ENCODE data around the gene NOTCH2NLA.
"Not testable (repeated sequence)": the region's sequence is repeated elsewhere in the genome, so short reads cannot be mapped to it uniquely, and the experiment has no call there.

NOTCH2NLA gene

GRCh38 chr1:146167740-146168139 is 61.1 kb downstream of the NOTCH2NLA start:
- DNase-seq (ENCODE audit: low read depth in 4 of 4, low spot score in 1 of 4) = not testable (repeated sequence)

GRCh38 chr1:146167273-146167672 is 61.5 kb downstream of the NOTCH2NLA start:
- not testable (repeated sequence) for DNase-seq (ENCODE audit: low read depth in 4 of 4, low spot score in 1 of 4)

GRCh38 chr1:146144465-146144864 is 84.4 kb downstream of the NOTCH2NLA start, which contains the start of gene NBPF10:
NBPF10 (minus strand) TSS chr1:146144804; CDS start chr1:146144769, 35 bp downstream.
- not testable (repeated sequence) for DNase-seq (ENCODE audit: low read depth in 4 of 4, low spot score in 1 of 4)

Measured in stimulated activated CD4-positive, alpha-beta T cell treated with anti-CD3 and anti-CD28 coated beads, Interleukin-1b, Interleukin-23, amount 100 ng/mL, for 24 hours (primary cell).